OCI-LY7 (cell line): ENCODE results near the gene VMO1.

Experiments used
- CTCF ChIP-seq: fragments of 200-600 bp; sonication (generic); conservative IDR thresholded peaks from 2 replicates; pipeline ENCODE4 v1.5.1; 2014; ENCODE audit warnings: mild to moderate bottlenecking, antibody characterized with exemption, low read length, moderate library complexity, mixed read lengths
- EZH2phosphoT487 ChIP-seq: fragments of 200-600 bp; sonication (generic); IDR thresholded peaks from 2 replicates; pipeline ENCODE4 v1.6.1; 2018; ENCODE audit warnings: low read depth, borderline replicate concordance, mild to moderate bottlenecking, mixed run types, antibody characterized with exemption, low read length, moderate library complexity, mixed read lengths

GRCh38 chr17:4738136-4739121 lies 47.7 kb downstream of the VMO1 start:
- TF ChIP-seq CTCF (no peak), EZH2phosphoT487 (no peak)
